Measurements from ENCODE around the gene KLHDC4.
"Not testable (repeated sequence)": the region's sequence is repeated elsewhere in the genome, so short reads cannot be mapped to it uniquely, and the experiment has no call there.

Gene KLHDC4

DNA sequence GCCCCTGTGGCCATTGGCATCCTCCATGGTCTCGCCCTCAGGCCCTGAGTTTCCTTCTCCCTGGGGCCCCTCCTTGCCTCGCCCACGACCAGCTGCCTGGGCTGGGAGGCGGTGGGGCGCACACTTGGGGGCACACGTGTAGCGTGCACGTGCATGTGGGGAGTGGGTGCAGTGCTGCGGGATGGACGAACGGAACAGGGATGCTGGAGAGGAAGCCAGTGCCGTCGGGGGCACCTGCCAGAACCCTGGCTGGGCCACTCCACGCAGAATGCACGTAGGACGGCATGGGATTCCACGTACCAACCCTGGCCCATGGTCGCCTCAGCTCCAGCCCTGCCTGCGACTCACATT lies 80.4 kb downstream of the KLHDC4 start:
- DNase-seq (ENCODE audit: low read depth in 1 of 2, low spot score in 1 of 2): no peak

DNA sequence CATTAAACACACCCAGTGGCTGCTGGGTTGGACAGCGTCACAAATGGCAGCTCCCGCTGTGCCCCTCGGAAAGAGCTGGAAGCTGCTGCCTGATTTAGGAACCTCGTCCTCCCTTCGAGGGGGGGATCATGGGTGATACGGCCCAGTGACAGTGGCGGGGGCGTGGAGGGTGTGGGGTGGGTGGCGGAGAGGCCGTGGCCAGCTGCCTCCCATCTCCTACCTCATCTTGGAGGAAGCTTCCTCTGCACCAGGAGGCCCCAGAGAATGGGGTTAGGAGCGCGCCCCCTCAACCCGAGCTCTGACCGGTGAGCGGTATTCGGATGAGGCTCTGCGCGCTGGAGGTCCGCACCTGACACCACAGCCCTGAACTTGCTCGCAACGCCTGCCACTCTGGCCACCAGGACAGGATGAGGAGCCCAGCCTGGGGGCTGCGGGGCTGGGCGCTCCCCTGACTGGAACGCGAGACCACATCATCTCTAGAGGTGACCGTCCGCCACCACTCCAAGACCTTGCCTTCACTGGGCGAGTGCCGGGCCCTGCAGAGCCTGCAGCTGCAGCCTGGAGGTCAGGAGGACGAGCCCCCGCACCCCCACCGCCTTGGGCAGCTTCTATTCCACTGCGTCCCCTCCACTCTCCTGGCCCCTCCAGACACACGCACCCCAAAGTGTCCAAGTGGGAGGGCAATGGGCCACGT lies 80.9 kb downstream of the KLHDC4 start:
- DNase-seq (ENCODE audit: low read depth in 1 of 2, low spot score in 1 of 2): no peak

GRCh38 chr16:87684106-87684677 lies 81.6 kb downstream of the KLHDC4 start:
- DNase-seq (ENCODE audit: low read depth in 1 of 2, low spot score in 1 of 2): no peak

DNA sequence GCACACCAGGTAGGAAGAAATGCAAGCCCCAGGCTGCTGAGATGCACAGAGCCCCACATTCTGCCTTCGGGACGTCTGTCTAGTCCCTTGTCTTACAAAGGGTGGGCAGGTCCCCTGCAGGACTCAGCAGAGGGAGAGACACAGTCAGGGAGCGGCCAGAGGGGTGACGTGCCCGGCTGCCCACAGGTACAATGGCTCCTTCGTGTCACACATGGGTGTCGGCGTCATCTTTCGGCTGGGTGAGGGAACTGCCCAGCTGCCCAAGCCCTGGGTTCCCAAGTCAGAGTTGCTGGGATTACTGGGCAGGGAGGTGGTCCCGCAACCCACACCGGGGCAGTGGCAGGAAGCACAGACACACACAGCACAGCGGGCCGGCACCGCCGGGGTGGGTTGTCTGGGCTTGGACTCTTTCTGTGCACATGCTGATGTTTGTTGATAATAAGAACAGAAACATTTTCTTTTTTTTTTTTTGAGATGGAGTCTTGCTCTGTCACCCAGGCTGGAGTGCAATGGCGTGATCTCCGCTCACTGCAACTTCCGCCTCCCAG lies 82.9 kb downstream of the KLHDC4 start:
- DNase-seq (ENCODE audit: low read depth in 1 of 2, low spot score in 1 of 2): no peak

- DNase-seq (ENCODE audit: low read depth in 1 of 2, low spot score in 1 of 2): no peak
These were observed 83.7 kb downstream of the KLHDC4 start for GRCh38 chr16:87681981-87682570.

DNA sequence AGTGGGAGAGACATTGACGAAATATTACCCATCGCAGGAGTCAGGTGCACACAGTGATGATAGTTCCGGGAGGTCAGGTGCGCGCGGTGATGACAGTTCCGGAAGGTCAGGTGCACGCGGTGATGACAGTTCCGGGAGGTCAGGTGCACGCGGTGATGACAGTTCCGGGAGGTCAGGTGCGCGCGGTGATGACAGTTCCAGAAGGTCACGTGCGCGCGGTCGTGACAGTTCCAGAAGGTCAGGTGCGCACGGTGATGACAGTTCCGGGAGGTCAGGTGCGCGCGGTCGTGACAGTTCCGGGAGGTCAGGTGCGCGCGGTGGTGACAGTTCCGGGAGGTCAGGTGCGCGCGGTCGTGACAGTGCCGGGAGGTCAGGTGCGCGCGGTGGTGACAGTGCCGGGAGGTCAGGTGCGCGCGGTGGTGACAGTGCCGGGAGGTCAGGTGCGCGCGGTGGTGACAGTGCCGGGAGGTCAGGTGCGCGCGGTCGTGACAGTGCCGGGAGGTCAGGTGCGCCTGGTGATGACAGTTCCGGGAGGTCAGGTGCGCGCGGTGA lies 84.7 kb downstream of the KLHDC4 start:
- DNase-seq (ENCODE audit: low read depth in 1 of 2, low spot score in 1 of 2): not testable (repeated sequence)

DNA sequence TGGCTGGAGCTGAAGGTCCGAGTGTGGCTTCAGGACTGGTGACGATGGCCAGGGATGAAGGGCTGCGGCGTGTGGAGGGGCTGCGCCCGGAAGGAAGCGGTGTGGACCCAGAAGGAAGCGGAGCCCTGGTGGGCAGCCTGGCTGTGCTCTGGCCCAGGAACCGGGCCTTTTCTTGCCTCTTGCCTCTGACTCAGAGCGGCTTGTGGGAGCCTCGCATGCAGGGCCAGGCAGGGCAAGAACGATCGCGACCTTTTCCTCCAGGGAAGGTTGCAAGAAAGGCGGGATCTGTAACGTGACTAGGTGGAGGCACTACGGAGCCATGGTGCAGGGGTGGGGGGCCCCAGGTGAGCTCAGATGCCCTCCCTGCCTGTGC lies 85.5 kb downstream of the KLHDC4 start:
- DNase-seq (ENCODE audit: low read depth in 1 of 2, low spot score in 1 of 2): no peak

GRCh38 chr16:87679593-87680271 lies 86.1 kb downstream of the KLHDC4 start:
- no peak for DNase-seq (ENCODE audit: low read depth in 1 of 2, low spot score in 1 of 2)

GRCh38 chr16:87678618-87679017 lies 87.2 kb downstream of the KLHDC4 start:
- no peak for DNase-seq (ENCODE audit: low read depth in 1 of 2, low spot score in 1 of 2)

GRCh38 chr16:87677830-87678229 lies 88.0 kb downstream of the KLHDC4 start:
- DNase-seq (ENCODE audit: low read depth in 1 of 2, low spot score in 1 of 2): no peak

DNA sequence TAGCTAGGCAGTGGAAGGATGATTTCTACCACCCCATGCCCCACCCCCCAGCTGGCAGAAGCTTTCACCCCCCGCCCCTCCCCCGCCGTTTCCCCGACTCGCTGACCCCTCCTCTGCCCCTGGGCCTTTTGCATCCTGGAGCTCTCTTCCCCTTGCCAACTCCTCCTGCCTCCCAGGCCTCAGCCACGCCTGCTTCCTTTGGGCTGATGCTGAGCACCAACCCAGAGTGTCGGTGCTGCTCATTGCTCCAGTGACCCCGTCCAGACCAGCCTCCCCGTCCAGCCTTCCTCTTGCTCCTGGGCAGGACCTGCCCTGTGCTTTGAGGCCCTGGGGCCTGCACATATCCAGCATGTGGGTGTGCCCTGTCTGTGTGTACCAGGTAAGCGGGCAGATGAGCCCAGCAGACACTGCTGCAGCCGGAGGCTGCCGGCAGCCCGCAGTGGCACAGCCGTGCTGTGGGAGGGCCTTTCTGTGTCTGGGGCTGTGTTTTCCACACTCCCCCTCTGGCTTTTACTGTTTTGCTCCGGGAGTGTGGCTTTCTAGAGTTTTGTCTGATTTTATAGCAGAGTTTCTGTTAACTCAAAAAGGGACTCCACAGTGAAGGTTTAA lies 90.6 kb downstream of the KLHDC4 start:
- DNase-seq (ENCODE audit: low read depth in 1 of 2, low spot score in 1 of 2): no peak

DNA sequence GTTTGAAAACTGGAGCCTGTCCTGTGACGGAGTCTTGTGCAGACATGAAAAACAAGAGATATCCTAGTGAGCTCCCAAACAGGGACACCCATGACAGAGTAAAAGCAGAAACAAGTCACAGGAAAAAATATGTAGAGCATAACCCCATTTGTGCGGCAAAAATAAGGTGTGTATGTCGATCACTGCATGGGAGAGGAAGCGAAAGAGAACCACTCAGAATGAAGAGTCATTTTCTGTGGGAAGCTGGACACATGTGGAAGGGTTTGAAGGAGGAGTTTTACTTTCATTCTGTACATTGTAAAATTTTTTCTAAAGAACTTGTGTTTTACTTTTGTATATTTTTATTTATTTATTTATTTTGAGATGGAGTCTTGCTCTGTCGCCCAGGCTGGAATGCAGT lies 91.4 kb downstream of the KLHDC4 start:
- DNase-seq (ENCODE audit: low read depth in 1 of 2, low spot score in 1 of 2): no peak

GRCh38 chr16:87671715-87672270 lies 94.0 kb downstream of the KLHDC4 start:
- no peak for DNase-seq (ENCODE audit: low read depth in 1 of 2, low spot score in 1 of 2)

- no peak for DNase-seq (ENCODE audit: low read depth in 1 of 2, low spot score in 1 of 2)
These were observed 94.6 kb downstream of the KLHDC4 start for GRCh38 chr16:87671221-87671620.

DNA sequence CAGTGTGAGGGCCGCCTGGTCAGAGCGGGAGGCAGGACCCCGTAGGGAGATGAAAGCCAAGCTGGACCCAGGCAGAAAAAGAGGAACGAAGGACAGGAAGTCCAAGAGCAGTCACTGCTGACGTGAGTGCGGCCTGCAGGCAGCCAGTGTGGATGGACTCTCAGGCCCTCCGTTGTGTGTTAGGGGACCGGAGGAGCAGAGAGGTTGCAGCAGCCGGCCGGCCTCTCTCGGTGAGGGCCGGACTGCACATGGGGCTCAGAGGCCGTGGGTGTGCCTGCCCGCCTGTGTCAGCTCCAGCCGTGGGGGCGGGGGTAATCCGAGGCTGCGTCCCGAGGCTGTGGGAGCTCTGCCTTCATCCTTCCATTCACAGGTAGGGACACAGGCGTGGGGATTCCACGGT lies 96.1 kb downstream of the KLHDC4 start:
- DNase-seq (ENCODE audit: low read depth in 1 of 2, low spot score in 1 of 2): no peak

DNA sequence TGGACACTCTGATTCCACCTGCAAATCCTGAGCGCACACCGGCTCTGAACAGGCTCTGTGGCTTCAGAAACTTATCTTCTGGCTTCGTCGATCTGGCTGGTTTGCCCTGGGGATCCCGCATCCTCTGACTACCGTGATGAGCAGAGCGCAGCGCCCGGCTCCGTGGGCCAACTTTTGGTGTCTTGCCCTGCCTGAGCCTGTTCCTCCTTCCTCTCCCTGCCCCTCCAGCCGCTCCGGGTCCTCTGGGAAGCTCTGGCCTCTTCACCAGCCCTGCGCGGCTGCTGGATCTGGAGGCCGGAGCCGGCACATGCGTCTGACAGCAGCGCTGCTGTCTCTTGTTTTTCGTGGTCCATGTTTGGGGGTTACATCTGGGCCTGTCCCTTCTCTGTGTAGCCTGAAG lies 97.8 kb downstream of the KLHDC4 start:
- no peak for DNase-seq (ENCODE audit: low read depth in 1 of 2, low spot score in 1 of 2)

GRCh38 chr16:87667443-87667842 lies 98.3 kb downstream of the KLHDC4 start:
- no peak for DNase-seq (ENCODE audit: low read depth in 1 of 2, low spot score in 1 of 2)

- no peak for DNase-seq (ENCODE audit: low read depth in 1 of 2, low spot score in 1 of 2)
These were observed 98.9 kb downstream of the KLHDC4 start for GRCh38 chr16:87666919-87667318.

GRCh38 chr16:87665193-87665592 lies 100.6 kb downstream of the KLHDC4 start:
- DNase-seq (ENCODE audit: low read depth in 1 of 2, low spot score in 1 of 2): no peak

- no peak for DNase-seq (ENCODE audit: low read depth in 1 of 2, low spot score in 1 of 2)
These were observed 101.0 kb downstream of the KLHDC4 start for GRCh38 chr16:87664792-87665191.

Measured in activated T-helper 1 cell treated with anti-CD3 and anti-CD28 coated beads, Interleukin-2, amount 50 U/mL, for 16 hours (primary cell).